Measurements from ENCODE around the gene ODAD4.

GRCh38 chr17:41885733-41886132 lies 44.7 kb upstream of the ODAD4 start:
- TF ChIP-seq CTCF (IDR thresholded peaks at IDR 0.05) (no peak; the same call in 1 of the 2 replicates), POLR2AphosphoS5 (IDR thresholded peaks at IDR 0.05; ENCODE audit: low read depth, low read length) (no peak)

All from Panc1 (cell line).